Fibroblast of skin of scalp (primary cell): ENCODE results near the gene UXS1.
"Not testable (repeated sequence)": the region's sequence is repeated elsewhere in the genome, so short reads cannot be mapped to it uniquely, and the experiment has no call there.

Experiments
- DNase-seq: peaks from one replicate; pipeline ENCODE4 v3.0.0-alpha.2; 2013

Gene UXS1

DNA sequence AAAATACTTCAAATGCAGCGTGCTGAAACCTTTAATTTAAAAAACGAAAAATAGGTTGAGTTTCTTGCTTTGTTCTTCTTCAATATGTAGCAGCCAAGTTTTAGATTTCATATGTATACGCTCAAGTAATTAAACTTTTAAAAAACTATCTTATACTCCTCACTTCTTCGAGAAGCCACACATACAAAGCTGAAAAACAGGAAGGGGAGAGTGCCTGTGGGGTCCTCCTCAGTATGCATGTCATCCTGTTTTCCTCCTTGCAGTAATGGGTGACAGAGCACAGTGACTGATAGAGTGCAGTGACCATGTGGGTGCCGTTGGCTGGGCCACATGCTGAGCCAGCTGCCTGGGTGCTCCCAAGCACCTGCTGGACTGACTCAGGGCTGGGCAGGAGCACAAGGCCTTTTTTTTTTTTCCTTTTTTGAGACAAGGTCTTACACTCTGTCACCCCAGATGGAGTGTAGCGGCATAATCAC is 33.3 kb downstream of the UXS1 start:
- DNase-seq = no peak

DNA sequence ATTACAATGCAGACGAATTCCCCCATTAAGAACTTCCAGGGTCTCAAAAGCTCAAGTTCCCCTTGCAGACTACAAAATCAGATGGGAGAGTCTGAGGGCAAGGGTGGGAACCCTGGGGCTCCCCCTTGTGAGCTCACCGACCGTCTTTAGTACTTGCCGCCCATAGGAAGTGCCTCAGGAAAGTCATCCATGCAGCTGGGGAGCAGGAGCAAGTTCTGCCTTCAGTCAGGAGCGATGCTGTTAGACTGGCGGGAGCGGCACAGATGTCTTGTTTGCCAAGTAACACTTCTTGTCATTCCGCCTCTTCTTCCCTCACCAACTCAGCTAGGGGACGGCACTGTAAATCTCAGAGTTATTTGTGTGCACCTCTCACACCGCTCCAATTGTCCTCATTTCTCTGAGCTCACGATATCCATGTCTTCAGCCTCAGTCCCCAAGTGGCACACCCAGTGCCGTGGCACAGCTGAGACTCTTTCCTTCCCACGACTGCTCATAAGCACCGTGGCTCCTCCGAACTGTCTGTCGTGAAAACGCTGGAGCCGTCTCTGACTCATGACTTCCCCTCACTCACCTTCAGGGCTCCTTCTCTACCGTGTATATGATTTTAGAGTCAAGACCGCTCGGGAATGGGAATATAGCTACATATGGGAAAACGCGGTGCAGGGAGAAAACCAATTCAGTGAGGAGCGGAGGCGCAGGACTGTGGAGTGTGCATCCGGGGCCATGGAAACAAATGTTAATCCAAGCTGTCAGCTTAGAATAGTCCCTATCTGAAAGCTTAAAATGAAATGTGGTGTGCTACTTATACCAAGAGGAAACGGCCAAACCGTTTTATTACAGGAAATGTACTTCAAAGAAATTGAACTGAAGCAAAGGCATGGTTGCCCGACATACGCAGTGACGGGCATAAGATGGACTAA is 34.0 kb downstream of the UXS1 start:
- DNase-seq = no peak

DNA sequence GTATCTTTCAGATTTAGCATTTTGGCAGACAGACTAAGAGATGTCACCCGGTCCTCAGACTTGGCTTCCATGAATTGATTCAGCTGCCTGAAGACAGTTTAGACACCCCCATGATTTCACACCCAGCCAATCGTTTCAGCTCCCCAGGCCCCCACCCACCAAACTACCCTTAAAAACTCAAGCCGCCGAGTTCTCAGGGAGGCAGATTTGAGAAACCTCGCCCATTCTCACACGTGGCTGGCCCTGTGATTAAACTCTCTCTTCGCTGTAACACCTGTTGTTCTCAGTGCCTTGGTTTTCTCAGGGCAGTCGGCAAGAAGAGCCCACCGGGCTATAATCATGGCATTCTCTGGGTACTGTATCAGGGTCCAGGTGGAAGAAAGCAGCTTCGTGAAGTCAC is 35.2 kb downstream of the UXS1 start:
- no peak for DNase-seq

DNA sequence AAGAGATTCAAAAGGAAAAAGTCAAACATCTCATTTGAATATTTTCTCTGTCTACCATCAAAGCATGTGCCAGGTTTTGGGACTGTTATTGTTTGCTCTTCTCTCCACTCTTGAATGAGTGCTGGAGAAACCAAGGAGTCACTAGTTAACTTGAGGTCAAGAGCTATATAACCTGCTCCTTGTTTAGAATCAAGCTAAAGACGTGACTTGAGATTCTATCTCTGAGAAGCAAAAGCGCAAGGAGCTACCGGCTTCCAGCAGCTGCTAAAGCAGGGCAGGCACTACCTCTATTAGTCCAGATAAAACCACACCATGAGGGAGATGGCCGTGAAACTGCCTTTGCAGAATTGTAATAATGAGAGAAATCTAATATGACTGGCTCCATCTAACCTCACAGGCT is 36.0 kb downstream of the UXS1 start:
- DNase-seq = no peak

DNA sequence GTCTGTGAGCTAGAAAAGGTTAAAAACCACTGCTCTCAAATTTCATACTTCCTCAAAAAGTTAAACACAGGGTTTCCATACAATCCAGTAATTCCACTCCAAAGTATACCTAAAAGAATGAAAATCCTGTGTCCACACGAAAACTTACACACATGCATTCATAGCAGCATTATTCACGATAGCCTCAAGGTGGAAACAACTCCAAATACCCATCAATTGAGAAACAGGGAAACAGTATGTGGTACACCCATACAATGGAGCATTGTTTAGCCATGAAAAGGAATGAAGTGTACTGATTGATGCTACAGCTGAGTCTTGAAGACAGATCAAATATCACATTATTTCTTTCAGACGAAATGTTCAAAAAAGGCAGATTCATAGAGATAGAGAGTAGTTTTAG is 36.7 kb downstream of the UXS1 start:
- DNase-seq = no peak

DNA sequence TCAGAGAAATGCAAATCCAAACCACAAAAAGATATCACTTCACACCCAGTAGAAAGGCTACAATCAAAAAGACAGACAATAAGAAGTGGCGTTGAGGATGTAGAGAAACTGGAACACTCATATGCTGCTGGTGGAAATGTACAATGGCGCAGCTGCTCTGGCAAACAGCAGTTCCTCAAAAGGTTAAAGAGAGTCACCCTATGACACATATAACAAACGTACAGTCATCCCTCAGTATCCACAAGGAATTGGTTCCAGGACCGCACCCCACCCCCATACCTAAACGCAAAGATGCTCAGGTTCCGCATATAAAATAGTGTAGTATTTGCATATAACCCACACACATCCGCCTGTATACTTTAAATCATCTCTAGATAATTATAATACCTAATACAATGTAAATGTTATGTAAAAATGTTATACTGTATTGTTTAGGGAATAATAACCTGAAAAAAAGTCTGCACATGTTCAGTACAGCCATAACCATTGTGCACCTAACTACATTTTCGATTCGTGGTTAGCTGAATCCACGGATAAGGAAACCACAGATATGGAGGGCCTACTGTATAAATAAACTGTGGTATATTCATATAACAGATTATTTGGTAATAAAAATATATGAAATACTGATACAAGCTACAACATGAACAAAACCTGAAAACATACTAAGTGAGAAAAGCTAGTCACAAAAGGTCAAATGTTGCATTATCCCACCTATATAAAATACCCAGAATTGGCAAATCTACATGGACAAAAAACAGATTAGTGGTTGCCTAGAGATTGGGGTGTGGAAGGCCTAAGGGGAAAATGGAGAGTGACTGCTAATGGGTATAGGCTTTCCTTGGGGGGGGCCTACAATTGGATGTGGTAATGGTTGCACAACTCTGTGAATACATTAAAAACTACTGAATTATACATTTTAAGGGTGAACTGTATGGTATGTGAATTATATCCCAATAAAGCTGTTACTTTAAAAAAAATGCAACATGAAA is 37.5 kb downstream of the UXS1 start:
- no peak for DNase-seq

DNA sequence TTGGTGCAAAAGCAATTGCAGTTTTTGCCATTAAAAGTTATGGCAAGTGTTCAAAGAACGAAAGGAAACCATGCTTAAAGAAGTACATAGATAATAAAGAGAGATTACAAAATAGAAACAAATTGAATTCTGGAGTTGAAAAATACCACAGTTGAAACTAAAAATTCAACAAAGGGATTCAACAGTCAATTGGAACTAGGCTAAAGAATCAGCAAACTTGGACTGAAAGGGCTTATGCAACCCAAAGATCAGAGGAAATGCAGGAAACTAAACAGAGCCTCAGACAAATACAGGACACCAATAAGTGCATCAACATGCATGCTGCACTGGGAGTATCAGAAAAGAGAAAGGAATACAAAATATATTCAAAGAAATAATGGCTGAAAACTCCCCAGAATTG is 40.3 kb downstream of the UXS1 start:
- DNase-seq = no peak

DNA sequence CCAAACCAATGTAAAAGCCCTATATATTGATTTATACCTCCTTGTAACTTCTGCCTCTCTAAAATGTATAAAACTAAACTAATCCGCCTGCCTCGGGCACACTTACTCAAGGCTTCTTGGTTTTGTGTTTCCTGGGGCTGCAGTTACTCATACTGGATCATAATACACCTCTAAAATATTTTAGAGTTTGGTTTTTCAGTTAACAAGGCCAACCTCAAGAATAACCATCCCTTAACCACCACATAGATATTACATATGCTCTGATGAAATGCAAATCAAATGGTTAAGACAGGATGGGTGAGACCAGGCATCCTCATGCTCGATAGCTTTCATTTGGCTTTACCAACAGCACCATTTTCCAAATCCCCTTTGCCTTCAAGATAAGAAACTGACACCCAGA is 46.4 kb downstream of the UXS1 start:
- DNase-seq = no peak

DNA sequence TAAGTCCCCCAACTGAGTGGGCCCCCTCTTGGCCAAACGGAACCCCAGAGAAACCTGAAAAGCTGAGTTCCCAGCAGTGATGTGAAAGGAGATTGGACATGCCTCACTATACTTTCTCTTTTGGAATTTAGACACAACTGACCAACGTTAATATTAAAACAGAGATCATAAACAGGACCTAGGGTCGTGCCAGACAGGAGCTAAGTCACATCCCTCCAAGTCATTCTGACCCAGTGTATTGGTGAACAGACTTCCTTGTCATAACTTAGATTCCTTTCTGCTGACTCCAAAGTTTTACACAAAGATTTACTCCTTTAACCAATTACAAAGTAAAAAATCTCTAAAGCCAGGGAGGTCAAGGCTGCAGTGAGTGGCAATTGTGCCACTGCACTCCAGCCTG is 46.9 kb downstream of the UXS1 start:
- peak; percentile 74 for DNase-seq

DNA sequence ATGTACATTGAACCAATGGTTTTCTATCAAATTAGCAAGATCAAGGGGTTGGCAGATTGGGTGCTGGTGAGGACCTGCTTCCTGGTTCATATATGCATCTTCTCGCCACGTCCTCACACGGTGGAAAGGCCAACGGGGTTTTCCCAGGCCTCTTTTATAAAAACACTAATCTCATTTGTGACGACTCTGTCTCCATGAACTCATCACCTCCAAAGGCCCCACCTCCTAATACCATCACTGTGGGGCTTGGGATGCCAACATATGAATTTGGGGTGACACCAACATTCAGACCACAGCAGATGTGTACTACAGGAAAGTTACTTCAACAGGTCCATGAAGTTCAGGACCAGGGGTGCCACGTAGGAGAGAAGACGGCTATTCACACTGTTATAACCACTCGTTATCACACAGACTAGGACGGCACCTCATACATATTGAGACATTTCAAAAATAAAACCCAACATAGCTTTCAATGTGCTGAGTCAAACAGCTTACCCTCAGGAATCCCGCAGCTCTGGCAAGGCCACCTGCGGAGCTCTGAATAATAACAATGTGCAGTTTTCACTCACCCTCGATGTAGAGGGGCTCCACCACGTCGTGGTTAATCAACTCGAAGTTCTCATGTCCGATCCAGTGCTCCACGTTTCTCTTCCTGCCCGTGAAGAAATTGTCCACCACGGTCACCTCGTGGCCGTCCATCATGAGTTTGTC is 49.3 kb downstream of the UXS1 start:
- DNase-seq = peak; percentile 45

DNA sequence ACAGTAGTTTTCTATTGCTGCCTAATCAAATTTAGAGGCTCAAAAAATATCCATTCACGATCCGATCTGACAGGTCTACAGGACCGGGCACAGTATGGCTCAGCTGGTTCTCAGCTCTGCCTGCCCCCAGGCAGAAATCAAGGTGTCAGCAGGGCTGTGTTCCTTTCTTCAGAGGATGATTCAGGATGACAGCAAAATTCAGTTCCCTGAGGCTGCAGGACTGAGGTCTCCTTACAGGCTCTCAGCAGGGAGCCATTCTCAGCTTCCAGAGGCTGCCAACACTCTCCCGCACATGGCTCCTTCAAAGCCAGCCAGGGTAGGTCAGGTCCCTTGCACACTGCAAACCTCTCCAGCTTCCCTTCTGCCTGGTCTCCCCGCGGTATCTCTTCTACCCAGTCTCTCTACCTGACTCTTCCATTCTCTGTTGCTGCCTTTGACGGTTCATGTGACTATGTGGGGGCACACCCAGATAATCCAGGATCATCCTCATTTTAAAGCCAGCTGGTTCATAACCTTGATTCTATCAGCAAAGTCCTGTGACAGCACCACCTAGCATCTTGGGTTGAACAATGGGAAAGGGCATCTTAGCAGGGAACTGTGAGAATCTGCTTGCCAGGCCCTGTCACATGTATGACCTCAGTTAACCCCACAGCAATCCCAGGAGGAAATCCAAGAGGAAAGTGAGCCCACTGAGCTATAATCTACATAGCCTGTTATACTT is 50.4 kb downstream of the UXS1 start:
- peak; percentile 29 for DNase-seq

DNA sequence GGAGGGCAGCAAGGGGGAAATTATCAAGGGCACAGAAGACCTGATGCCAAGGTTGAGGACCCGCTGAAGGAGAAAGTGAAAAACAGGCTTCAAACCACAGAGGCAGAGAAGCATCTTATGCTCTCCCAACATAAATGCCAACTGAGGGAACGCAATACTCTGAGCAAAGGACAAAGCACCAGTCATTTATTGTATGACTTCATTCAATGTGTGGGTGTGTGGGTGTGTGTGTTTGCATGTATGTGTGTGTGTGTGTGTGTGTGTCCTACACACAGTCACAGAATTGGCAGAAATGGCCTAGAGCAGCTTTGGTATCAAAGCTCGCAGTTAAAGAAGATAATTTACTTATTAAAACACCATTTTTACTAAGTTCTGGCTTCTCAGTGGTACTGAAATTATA is 51.4 kb downstream of the UXS1 start:
- DNase-seq = no peak

DNA sequence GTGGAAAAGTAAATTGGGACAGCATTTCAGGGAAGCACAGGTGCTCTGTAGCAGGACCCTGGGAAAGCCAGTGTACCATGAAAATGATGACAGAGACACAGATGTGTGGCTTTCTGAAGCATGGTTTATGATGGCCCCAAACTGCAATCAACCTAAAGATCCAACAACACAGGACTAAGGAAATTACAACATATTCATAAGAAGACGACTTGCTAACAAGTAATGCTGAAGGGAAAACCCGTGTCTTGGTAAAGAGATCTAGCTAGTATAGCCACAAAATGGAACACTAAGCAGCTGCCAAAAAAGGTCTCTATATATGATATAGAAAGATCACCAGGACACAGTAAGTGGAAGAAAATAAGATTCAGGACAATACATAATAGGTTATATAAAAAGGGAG is 53.2 kb downstream of the UXS1 start:
- no peak for DNase-seq

DNA sequence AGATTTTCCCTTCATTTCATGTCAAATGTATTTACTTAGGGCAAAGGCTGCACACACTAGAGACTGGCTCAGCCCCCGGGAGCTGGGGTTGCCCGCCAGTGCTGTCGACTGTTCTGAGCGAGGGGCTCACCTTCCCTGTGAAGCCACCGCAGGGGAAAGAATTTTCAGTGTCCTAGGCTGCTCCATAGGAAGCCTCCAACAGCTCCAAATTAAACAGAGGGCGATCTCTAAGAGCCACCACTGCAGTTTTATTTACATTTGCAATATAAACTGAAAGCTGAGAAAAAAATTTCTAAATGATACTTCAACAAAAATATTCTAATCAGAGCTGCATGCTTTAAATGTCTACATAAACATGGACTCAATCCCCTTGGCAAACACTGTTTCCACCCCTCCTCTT is 54.0 kb downstream of the UXS1 start:
- no peak for DNase-seq

DNA sequence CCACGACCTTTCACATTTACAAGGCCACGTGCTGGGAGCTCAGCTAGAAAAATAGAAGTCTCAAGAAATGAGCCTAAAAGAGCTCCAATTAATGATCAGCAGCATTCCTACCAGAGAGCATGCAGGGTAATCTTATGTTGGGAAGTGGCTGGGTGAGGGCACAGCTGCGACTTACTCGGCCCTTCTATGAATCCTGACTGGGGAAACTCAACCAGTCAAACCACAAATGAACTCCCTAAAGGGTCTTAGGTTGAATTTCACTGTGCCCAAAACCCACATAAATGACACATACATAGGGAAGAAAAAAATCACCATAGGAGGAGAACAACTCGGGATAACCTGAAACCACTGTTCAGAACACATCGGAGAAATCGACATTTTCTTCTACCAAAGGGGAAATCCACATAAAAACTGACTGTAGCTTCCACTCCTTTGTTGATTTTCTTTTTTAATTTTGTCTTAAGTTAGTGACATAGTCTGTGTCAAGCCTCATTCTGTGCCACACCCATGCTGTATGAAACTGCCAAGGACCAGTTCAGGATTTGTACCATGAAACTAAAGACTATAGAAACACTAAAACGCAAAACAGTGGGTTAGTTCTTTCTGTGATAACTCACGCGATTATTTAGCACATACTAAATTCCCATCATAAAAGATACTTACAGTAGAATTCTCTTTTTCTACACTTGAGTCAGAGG is 54.7 kb downstream of the UXS1 start:
- no peak for DNase-seq

DNA sequence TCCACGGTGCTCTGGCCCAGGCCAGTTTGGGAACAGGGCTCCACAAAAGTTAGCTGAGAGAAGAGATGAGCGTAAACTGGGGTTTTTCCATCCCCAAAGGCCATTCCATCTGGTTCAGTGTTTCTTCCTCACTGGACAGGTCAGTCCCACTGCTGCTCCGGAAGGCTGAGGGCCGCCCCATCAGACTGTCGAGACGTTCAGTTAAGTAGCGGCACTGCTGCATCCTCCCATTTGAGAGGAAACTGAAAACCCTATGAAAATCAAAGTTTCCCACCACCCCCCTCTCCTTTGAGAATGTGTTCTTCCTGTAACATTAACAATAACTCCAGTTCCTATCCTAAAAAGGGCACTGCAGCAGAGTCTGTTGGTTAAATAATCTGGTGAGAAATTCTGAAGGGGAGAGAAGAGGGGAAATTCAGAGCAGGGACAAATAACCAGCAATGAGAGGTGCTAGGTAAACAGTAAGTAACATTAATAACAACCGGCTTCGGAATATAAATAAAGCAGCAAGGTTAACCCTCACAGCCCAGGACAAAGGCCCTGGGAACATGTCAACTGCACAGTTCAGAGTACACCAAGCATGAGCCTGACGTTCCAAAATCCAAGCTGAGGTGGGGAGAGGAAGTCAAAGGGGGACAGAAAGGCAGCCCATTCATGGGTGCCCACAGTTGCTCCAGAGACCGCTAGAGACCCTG is 55.4 kb downstream of the UXS1 start:
- no peak for DNase-seq

DNA sequence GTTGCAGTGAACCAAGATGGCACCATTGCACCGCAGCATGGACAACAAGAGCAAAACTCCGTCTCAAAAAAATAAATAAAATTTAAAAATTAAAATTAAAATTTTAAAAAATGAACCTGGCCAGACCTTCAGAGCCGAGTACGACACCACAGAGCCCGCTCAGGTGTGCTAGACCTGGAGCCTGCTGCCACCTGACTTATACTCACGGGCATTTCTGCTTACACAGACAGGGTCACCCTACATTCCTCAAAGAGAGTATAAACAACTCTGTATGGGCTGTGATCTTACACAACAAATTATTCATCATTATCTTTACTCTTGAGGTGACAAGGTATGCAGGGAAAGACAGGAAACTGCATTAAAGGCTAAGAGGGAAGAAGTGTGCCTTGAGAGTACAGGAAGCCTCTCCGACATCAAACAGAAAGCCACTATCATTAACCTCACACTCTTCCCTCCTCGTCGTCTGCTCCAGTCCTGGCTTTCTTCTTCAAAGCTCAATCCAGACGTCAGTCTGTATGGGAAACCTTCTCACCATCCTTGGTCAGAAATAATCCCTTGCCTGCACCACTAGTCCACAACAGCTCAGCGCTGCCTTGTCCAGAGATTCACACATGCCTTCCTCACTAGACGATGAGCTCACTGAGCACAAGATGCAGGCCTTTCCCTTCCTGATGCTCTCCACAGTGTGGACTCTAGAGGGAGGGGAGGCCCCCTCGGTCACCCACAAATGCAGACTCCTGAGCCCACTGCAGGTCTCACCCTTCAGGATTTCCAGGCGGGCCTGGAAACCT is 56.2 kb downstream of the UXS1 start:
- no peak for DNase-seq

DNA sequence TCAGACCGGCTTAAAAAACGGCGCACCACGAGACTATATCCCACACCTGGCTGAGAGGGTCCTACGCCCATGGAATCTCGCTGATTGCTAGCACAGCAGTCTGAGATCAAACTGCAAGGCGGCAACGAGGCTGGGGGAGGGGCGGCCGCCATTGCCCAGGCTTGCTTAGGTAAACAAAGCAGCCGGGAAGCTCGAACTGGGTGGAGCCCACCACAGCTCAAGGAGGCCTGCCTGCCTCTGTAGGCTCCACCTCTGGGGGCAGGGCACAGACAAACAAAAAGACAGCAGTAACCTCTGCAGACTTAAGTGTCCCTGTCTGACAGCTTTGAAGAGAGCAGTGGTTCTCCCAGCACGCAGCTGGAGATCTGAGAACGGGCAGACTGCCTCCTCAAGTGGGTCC is 62.9 kb downstream of the UXS1 start:
- DNase-seq = not testable (repeated sequence)

DNA sequence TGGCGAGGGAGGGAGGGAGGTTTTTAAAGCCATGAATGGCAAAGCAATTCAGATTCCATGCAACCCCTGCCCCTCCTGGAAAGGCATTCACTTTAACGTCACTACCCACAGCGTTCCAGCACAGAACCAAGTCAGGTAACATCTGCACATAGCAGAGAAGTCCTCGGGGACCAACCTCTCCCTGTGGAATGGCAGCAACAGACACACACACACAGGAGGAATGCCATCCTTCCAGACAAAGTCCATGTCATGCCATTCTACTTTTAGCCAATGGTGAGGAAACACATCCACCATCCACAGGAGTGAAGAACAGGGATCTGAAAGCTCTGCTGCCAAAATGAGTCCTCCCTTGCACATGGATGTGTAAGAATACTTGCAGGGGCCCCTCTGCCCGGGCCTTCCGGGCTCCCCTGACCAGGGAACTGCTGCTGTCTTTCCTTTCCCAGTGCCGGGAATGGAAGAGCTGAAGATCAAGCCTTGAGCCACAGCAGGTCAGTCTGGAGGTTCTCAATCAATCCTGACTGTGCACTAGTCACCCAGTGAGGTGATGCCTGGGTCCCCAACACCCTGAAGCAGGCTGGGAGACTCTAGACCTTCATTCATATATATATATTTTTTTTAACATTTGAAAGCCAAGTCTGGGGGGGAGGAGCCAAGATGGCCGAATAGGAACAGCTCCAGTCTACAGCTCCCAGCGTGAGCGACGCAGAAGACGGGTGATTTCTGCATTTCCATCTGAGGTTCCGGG is 63.7 kb downstream of the UXS1 start:
- no peak for DNase-seq
